Activated CD4-positive, alpha-beta T cell treated with anti-CD3 and anti-CD28 coated beads, Interleukin-2, amount 50 U/mL, for 24 hours (primary cell): ENCODE data around the gene NRXN2.

ENCODE experiments used
- DNase-seq, 2 donors: peaks; one replicate each; pipeline ENCODE4 v3.0.0-alpha.2; 2020; ENCODE audit warnings: low read depth in 1 of 2, low spot score in 1 of 2

Gene NRXN2

DNA sequence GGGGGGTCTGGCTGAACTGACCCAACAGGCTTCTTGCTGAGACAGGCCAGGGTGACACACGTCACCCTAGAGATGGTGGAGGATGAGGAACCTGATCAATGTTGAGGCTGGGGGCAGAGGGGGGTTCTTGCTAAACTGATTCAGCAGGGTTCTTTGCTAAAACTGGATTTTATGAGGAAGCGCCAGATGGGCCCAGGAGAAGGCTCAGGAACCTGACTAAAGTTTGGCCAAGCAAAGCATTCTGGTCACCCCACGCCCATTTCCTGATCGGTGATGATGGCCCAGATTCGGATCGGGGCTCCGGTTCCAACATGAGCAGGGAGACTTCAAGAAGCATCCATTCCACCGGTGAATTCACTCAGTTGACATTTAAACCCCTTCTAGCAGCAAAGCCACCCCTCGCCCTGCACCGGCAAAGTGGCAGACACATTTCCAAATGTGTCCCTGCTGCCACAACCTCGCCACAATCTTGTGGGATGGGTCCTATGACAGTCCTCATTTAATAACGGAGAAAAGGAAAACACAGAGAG lies 166.2 kb downstream of the NRXN2 start:
- no peak for DNase-seq
